Fibroblast of lung (primary cell): ENCODE data around the gene BPIFB3. TPM values are rescaled to one million over a fixed set of nuclear protein-coding genes. Genes with fewer than 3 reads are reported as not detected.

Experiments
- DNase-seq, 2 donors: peaks; one replicate each; pipeline versions ENCODE4 v3.0.0 to v3.0.0-alpha.2; 2010; ENCODE audit warnings: low read depth in 2 of 2
- H2AFZ ChIP-seq: 2 replicates; pipeline ENCODE4 v1.5.1; 2012; ENCODE audit warnings: low read length, control low read depth, inconsistent platforms
- H3K27ac ChIP-seq: 2 replicates; pipeline ENCODE4 v1.5.1; 2011; ENCODE audit warnings: low read length, control low read depth; ENCODE audit not compliant: insufficient read depth
- H3K27me3 ChIP-seq: 2 replicates; pipeline ENCODE4 v1.5.1; 2011; ENCODE audit warnings: mild to moderate bottlenecking, low read length; ENCODE audit not compliant: control insufficient read depth, insufficient read depth
- H3K36me3 ChIP-seq: 2 replicates; pipeline ENCODE4 v1.5.1; 2011; ENCODE audit warnings: low read length; ENCODE audit not compliant: control insufficient read depth, insufficient read depth
- H3K4me1 ChIP-seq: 2 replicates; pipeline ENCODE4 v1.5.1; 2011; ENCODE audit warnings: low read length; ENCODE audit not compliant: control insufficient read depth, insufficient read depth; ENCODE audit errors: extremely low read depth
- H3K4me2 ChIP-seq: 2 replicates; pipeline ENCODE4 v1.5.1; 2011; ENCODE audit warnings: low read length, control low read depth; ENCODE audit not compliant: insufficient read depth; ENCODE audit errors: extremely low read depth
- H3K4me3 ChIP-seq, 4 experiments: fragments of 200-600 bp in 1 of 4; sonication (generic) in 1 of 4; replicated peaks in 1 of 4; 2 replicates each; pipeline ENCODE4 v1.5.1; 2011 to 2016; ENCODE audit warnings: low read length in 4 of 4, low read depth in 3 of 4, mild to moderate bottlenecking in 3 of 4, control low read depth in 2 of 4, inconsistent platforms in 1 of 4, mixed read lengths in 1 of 4; ENCODE audit not compliant: insufficient read depth in 1 of 4; ENCODE audit errors: control extremely low read depth in 1 of 4
- H3K79me2 ChIP-seq: 2 replicates; pipeline ENCODE4 v1.5.1; 2012; ENCODE audit warnings: mild to moderate bottlenecking, low read length, inconsistent platforms; ENCODE audit not compliant: control insufficient read depth, insufficient read depth
- H3K9ac ChIP-seq: 2 replicates; pipeline ENCODE4 v1.5.1; 2011; ENCODE audit warnings: mild to moderate bottlenecking, low read length, control low read depth; ENCODE audit not compliant: insufficient read depth
- H3K9me3 ChIP-seq: 2 replicates; pipeline ENCODE4 v1.5.1; 2012; ENCODE audit warnings: low read depth, low read length; ENCODE audit not compliant: control insufficient read depth, insufficient read depth
- H4K20me1 ChIP-seq: 2 replicates; pipeline ENCODE4 v1.5.1; 2011; ENCODE audit warnings: low read length; ENCODE audit not compliant: control insufficient read depth, insufficient read depth; ENCODE audit errors: extremely low read depth
- EZH2 ChIP-seq: IDR thresholded peaks from 2 replicates; pipeline ENCODE4 v1.5.1; 2012; ENCODE audit warnings: low read length, control low read depth, mild to moderate bottlenecking; ENCODE audit errors: missing control alignments
- polyA plus RNA-seq, 2 donors: library from polyadenylated mRNA; depleted of rRNA in 1 of 2; stranded (reverse) in 1 of 2; unstranded in 1 of 2; fragments of >200 nt; gene quantifications; 2 replicates each; pipeline ENCODE4 v1.2.1, GENCODE V29; 2011 to 2012; ENCODE audit warnings: missing spikeins in 1 of 2
- total RNA-seq: library from RNA; depleted of rRNA; stranded (reverse); fragments of >200 nt; gene quantifications from 2 replicates; pipeline ENCODE4 v1.2.1, GENCODE V29; 2014
- TF ChIP-seq, protein P1 (sequence below), 2 donors: IDR thresholded peaks in 1 of 2; conservative IDR thresholded peaks in 1 of 2; 1 replicate in 1 of 2; 2 replicates in 1 of 2; pipeline ENCODE4 v1.5.1; 2011 to 2012; ENCODE audit warnings: low read length in 2 of 2, control low read depth in 1 of 2, inconsistent platforms in 1 of 2, low read depth in 1 of 2, mild to moderate bottlenecking in 1 of 2

The BPIFB3 gene
- total and polyA plus RNA-seq, 2 donors (not counting 1 experiment from before 2014, with no cell fraction given) = not detected

- H2AFZ ChIP-seq = no peak overlapping the region
- no peak for DNase-seq
- no peak for TF ChIP-seq EZH2
- TF ChIP-seq, protein P1, sequence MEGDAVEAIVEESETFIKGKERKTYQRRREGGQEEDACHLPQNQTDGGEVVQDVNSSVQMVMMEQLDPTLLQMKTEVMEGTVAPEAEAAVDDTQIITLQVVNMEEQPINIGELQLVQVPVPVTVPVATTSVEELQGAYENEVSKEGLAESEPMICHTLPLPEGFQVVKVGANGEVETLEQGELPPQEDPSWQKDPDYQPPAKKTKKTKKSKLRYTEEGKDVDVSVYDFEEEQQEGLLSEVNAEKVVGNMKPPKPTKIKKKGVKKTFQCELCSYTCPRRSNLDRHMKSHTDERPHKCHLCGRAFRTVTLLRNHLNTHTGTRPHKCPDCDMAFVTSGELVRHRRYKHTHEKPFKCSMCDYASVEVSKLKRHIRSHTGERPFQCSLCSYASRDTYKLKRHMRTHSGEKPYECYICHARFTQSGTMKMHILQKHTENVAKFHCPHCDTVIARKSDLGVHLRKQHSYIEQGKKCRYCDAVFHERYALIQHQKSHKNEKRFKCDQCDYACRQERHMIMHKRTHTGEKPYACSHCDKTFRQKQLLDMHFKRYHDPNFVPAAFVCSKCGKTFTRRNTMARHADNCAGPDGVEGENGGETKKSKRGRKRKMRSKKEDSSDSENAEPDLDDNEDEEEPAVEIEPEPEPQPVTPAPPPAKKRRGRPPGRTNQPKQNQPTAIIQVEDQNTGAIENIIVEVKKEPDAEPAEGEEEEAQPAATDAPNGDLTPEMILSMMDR (conservative IDR thresholded peaks at IDR 0.05 in 1 of 2, IDR thresholded peaks at IDR 0.05 in 1 of 2; ENCODE audit: low read depth in 1 of 2, low read length in 2 of 2) = no peak
Measured at GRCh38 chr20:33012327-33013189, 41.1 kb upstream of the BPIFB3 start.

DNA sequence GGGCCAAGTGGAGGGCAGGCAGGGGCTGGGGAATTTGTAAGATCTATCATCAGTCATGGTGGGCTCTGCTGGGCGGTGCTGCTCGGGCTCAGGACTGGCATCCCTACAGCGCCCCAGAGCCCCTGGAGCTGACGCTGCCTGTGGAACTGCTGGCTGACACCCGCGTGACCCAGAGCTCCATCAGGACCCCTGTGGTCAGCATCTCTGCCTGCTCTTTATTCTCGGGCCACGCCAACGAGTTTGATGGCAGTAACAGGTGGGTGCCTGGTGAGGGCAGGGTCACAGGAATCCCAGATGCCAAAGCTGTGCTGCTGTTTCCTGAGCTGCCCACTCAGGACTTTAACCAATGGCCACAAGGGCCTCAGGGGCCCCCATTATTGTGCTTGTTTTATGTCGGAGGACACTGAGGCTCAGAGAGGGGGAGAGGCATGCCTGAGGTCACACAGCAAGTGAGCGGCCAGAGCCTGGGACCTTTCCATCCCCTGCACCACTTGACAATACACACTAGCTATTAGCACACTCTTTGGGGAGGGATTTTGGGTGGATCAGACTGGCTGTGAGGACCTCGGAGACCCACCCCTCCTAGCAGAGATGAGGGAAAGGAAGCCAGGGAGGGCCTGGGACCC is 39.9 kb upstream of the BPIFB3 start:
- Histone ChIP-seq H3K79me2 (no peaks in the 10 kb centered on the region), H4K20me1 (no peaks in the 10 kb centered on the region), H3K9ac (no peak overlapping the region), H3K27ac (no peak overlapping the region), H3K27me3 (peaks cover 3% of the 10 kb centered on the region), H3K4me1 (no peaks in the 10 kb centered on the region), H3K9me3 (no peaks in the 10 kb centered on the region), H3K36me3 (no peaks in the 10 kb centered on the region), H3K4me3 (no peak overlapping the region), H2AFZ (no peak overlapping the region), H3K4me2 (no peak overlapping the region)
- TF ChIP-seq, protein P1 (conservative IDR thresholded peaks at IDR 0.05 in 1 of 2, IDR thresholded peaks at IDR 0.05 in 1 of 2; ENCODE audit: low read depth in 1 of 2, low read length in 2 of 2) = no peak
- TF ChIP-seq EZH2 = no peak
- no peak for DNase-seq

More at GRCh38 chr20:33012327-33013189, 41.1 kb upstream of the BPIFB3 start:
- Histone ChIP-seq H3K36me3 (no peaks in the 10 kb centered on the region), H3K4me1 (no peaks in the 10 kb centered on the region), H4K20me1 (no peaks in the 10 kb centered on the region), H3K9ac (no peak overlapping the region), H3K9me3 (no peaks in the 10 kb centered on the region), H3K4me3 (no peak overlapping the region), H3K79me2 (no peaks in the 10 kb centered on the region), H3K4me2 (no peak overlapping the region), H3K27me3 (peaks cover 1% of the 10 kb centered on the region), H3K27ac (no peak overlapping the region)

- Histone ChIP-seq H3K9ac (no peak overlapping the region), H2AFZ (no peak overlapping the region), H3K4me3 (no peak overlapping the region), H3K4me1 (no peaks in the 10 kb centered on the region), H3K27me3 (peaks cover 3% of the 10 kb centered on the region), H3K4me2 (no peak overlapping the region), H3K79me2 (no peaks in the 10 kb centered on the region), H3K36me3 (no peaks in the 10 kb centered on the region), H3K9me3 (no peaks in the 10 kb centered on the region), H3K27ac (no peak overlapping the region), H4K20me1 (no peaks in the 10 kb centered on the region)
- TF ChIP-seq EZH2 = no peak
- TF ChIP-seq, protein P1 (conservative IDR thresholded peaks at IDR 0.05 in 1 of 2, IDR thresholded peaks at IDR 0.05 in 1 of 2; ENCODE audit: low read depth in 1 of 2, low read length in 2 of 2) = no peak
- DNase-seq = no peak
Measured at GRCh38 chr20:33014336-33015113, 39.2 kb upstream of the BPIFB3 start.
